HG03520 (cell line): Measurements from ENCODE around the gene C20orf141.

ENCODE experiments used
- ATAC-seq: cut with Tn5 transposase; IDR thresholded peaks from one replicate; pipeline ENCODE4 v1.9.1; 2021; ENCODE audit warnings: mild to moderate bottlenecking, moderate library complexity; ENCODE audit not compliant: unreplicated experiment

C20orf141 gene

DNA sequence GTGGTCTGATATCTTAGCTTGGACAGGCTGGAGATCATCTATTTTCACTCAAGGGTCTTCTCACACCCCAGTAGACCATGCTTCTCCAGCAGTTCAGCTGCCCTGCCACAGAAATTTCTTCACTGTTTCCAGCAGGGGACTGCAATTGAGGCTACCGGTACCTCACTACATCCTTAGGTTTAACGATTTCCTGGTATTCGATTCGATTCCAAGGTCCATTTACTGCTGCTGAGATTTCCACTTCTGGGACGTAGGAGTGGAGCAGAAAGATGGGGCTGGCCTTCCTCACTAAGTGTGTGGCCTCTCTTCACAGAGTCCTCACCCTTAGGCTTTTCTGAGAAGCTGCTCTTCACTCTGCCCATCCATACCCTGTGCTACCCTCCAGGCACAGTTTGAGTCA is 31.9 kb downstream of the C20orf141 start:
- ATAC-seq = no peak

DNA sequence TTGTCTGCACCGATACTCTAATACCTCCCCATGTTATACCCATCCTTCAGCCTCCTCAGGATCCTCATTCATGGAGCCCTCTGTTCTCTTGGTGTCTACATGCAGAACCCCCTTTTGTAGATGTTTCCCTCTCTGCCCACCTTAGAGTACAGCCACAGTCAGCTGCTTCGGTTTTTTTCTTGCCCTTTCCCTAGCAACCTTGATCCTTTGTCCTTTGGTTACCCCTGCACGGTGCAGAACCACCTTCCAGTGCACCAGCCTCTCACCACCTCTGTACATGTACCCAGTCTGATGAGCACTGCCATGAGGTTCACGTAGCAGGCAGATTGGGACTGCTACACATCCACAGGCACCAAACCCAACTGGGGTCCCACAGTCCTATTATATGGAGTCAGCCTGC is 33.0 kb downstream of the C20orf141 start:
- ATAC-seq = no peak

DNA sequence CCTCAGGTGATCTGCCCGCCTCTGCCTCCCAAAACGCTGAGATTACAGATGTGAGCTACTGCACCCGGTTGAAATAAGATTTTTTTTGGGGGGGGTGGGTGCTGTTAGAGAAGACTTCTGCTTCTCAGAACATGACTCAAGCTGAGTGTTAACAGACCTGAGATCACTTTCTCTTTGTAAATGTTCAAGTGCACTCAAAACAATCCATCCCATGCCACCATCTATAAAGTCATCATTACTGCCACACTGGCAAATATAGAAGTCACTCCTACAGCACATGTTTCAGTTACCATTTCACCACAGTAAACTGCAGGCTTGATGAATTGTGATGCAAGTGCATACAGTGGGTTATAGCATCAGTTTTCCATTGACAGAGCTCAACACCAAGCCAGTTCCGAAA is 34.7 kb downstream of the C20orf141 start:
- ATAC-seq = no peak

DNA sequence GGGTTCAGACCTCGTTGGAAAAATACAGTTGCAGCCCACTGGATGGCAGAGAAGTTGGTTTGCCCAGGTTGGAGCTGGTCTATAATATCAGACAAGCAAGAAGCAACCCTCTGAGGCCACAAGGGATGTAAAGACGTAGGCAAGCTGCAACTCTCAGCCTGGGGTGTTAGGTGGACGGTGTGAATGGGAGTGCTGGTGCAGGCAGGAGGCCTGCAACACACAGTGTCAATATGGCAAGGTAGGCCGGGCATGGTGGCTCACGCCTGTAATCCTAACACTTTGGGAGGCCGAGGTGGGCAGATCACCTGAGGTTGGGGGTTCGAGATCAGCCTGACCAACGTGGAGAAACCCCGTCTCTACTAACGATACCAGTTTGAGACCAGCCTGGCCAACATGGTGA is 36.3 kb downstream of the C20orf141 start:
- ATAC-seq = no peak

DNA sequence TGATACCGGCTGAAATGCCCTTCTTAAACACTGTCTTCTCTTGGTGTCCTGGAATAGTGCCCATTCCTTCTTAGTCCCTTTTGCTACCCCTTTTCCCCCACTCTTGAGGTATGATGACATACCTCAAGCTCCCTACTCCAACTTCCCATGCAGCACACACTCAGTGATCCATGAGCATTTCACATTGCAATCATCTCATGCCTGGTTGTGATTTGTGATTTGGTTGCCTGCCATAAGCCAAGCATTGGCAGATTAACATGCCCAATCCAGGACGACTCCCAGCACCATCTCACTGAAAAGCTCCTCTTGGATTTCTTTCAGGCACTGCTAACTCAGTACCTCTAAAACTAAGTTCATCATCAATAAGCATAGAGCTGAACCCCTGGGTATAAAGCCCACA is 43.8 kb downstream of the C20orf141 start:
- no peak for ATAC-seq

DNA sequence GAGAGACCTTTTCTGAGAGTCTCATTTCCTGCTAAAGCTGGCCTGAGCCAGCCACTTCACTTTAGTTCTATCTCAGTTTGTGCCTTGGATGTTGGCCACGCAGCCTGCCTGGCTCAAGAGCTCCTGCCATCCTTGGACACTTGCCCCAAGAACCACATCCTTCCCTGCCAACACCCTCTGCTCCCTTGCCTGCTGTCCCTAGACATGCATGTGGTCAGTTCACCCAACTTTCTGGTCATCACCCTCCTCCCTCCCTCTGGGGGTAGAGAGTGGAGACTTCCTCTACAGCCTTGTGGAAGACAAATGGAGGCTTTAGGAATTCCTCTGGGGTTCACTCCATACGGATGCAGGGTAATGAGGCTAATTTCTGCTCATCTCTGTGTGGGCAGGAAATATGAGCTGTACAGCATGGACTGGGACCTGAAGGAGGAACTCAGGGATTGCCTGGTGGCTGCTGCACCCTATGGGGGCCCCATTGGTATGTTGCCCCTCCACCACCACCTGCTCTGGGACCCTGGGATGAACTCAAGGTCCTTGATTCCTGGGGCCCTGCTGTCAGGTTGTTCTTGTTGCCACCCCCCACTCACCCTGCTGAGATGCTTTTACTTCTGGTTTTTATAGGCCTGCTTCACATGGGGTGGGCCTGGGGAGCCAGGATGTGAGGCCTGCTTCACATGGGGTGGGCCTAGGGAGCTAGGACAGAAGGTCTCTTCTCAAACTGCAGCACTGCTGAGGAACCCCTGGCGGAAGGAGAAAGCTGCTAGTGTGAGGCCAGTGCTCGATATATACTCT is 44.7 kb downstream of the C20orf141 start:
- ATAC-seq = no peak

DNA sequence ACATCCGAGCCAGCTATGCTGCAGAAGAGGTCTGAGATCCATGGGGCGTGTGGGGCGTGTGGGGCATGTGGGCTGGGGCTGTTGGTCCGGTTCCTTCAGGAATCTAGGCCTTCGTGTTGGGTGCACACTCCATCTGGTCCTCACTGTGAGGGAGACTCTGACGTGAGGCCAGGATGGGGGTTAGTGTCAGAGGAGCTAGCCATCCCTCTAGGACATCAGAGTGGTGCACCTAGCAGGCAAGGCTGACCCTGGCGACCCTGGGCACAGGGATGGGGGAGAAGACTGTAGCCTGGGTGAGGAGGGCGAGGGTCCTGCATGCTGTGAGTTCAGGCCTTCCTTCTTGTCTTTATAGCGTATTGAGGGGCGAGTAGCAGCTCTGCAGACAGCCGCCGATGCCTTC is 49.8 kb downstream of the C20orf141 start:
- no peak for ATAC-seq

DNA sequence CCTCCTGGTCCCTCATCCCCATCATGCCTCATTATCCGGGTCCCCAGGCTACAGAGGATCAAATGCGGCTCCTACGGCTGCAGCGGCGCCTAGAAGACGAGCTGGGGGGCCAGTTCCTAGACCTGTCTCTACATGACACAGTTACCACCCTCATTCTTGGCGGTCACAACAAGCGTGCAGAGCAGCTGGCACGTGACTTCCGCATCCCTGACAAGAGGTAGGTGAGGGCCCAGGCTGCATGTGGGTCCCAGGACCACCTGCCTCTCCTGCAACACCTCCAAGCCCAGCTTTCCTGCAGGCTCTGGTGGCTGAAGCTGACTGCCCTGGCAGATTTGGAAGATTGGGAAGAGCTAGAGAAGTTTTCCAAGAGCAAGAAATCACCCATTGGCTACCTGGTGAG is 50.3 kb downstream of the C20orf141 start:
- ATAC-seq = no peak
